HPDE6-E6E7 (cell line): Measurements from ENCODE around the gene PID1.

ENCODE experiments used
- DNase-seq: peaks from one replicate; pipeline ENCODE4 v3.0.0; 2011; ENCODE audit warnings: missing footprints; ENCODE audit errors: extremely low spot score

PID1 gene, protein sequence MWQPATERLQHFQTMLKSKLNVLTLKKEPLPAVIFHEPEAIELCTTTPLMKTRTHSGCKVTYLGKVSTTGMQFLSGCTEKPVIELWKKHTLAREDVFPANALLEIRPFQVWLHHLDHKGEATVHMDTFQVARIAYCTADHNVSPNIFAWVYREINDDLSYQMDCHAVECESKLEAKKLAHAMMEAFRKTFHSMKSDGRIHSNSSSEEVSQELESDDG

GRCh38 chr2:229270551-229271410, at the start of gene PID1:
TSS of gene PID1 (minus strand) at chr2:229271287. CDS start at chr2:229271043, 244 bp downstream.
- DNase-seq = peak; percentile 33

DNA sequence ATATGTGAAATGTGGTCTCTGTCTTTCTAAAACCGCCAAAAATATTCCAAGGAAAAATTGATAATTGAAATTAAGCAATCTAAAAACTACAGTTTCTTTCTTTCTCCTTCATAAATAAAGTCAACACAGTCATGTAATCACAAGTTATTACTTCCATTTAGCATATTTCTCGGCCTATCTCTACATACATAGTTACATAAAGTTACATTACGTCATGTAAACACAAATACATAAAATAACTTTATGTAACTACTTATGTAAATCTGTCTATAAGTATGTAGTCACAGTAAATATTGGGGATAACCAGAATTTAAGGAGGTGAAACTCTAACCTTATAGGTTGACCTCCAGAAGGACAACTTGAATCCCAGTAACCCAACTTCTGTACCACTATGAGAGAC, 48.5 kb upstream of the PID1 start:
- DNase-seq = no peak

GRCh38 chr2:229314117-229314516, 43.0 kb upstream of the PID1 start:
- no peak for DNase-seq

GRCh38 chr2:229313591-229313990, 42.5 kb upstream of the PID1 start:
- DNase-seq = no peak

DNA sequence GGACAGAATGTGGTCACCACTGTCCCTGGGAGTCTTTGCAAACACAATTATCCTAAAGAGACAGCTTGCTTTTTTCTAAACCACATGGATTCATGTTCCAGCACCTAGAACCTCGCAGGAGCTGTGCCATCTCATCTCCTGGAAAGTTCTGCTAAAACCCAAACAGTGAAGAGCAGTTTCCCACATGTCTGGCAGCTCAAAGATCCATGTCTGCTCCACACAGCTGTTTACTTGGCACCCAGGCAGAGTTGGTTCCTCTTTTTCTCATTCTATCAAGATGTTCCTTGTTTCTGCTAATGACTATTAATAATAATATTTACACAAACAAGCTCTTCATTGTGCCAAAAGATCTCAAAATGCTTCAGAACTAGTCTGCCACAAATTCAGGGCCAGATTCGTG, 30.1 kb upstream of the PID1 start:
- DNase-seq = no peak

DNA sequence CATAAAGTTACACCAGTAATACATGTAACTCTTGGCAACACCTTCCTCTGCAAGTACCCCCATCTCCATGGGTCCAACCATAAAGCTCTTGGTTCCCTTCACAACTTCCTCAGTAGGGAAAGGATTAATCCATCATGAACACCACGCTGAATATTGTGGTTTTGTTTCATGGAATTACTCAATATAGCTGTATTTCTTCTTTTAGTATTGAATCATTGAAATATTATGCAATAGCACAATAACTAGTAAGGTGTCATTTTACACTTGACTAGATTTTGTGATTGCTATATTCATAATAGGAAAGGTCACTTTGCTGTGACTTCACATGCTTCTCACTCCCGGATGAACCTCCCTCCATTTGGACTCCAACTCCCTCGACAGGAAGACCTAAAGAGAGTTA, 29.7 kb upstream of the PID1 start:
- no peak for DNase-seq

- DNase-seq = no peak
These were observed 29.3 kb upstream of the PID1 start for GRCh38 chr2:229300371-229300770.

DNA sequence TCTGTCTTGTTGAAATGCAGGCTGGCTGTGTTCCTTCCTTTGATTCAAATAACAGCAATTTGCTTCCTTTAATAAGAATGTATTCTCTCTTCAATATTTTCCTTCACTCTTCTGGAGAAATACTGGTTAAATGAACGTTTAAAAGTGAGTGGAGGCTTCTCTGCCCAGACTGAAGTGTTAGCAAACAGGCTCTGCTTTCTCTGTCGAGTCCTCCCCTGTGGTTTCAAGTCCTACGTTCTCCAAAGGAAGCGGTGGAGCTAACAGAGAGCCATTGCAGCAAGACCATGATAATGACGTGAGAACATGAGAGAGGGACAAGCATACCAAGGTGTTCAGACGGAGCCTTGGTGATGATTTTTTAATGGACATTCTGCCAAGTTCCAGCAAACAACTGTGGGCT, 26.2 kb upstream of the PID1 start:
- DNase-seq = no peak

DNA sequence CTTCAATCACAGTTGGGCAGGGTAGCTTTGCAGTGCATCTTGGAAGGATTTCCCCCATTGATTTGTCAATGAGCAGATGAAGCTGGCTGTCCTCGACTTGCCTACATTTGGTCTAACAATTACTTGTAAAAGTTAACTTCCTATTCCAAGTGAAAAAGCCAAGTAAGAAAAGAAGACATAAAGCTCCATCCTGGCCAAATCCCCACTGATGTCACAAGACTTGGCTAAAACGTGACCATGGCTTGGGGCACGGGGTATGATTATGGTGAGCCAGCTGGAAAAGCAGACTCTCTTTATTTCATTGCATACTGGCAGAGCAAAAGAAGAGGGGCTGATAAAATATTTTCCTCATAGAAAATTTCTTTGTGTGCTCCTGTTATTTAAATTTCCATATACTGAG, 25.4 kb upstream of the PID1 start:
- no peak for DNase-seq

DNA sequence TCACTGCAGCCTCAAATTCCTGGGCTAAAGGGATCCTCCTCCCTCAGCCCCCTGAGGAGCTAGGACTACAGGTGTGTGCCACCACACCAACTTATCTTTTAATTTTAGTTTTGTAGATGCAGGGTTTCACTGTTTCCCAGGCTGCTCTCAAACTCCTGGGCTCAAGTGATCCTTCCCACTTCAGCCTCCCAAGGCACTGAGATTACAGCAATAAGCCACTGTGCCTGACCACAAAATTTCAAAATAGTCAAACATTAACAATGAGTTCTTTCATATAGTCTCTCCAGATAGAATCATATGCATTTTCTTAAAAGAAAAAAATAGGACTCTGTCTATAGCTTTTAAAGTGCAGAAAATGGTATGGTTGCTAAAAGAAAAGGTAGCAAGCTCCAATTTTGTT, 24.9 kb upstream of the PID1 start:
- DNase-seq = no peak

DNA sequence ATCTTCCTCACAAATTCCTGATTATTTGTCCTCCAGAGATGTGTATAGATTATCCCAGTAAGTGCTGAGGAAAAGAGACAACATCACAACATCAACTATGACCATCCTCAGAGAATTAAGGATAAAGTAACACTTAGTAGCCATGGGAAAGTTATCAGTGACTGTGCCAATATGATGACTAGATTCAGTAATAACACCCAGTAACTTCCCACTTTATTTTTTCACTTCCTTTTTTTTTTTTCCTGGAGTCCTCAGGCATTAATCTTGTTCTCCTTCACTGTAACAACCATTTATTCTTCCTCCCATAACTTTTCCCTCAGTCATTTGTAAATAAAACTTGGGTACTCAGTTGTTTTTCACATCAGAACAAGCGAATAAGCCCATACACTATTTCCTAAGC, 16.7 kb upstream of the PID1 start:
- DNase-seq = no peak

DNA sequence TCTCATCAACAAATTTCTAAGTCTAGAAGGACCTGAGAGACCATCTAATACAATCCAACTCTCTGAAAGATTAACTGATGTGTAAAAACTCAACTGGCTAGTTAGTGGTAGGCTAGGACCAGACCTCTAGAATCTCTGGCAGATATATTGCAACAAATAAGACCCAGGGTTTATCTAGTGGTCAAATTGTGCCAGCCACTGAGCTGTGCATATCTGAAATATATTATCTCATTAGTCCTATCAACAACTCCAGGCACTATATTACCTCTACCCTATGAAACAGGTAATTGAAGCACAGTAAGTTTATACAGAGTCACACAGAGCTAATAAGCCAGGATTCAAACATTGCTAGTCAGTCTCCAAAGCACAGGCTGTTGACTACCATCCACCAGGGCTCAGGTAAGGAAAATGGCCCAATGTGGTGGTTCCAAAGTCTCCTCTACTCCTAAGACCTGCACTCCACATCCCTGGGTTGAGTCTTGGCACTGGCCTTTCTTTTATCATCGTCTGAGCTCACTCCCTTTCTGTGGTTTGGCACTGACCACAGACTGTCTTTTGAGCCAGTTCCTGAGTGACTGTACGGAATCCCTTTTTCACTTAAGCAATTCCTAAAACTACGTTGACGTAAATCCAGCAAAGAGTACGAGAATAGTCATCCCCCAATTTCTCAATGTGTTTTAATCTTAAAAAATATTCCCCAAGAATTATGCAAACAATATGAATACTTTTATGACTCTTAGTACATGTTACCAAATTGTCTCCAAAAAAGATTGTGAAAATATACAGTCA, 11.9 kb upstream of the PID1 start:
- peak; percentile 25 for DNase-seq

GRCh38 chr2:229279516-229279915, 8.4 kb upstream of the PID1 start:
- DNase-seq = no peak

GRCh38 chr2:229275506-229275905, 4.4 kb upstream of the PID1 start:
- no peak for DNase-seq

- DNase-seq = peak; percentile 80
These were observed 2.7 kb upstream of the PID1 start for GRCh38 chr2:229273723-229274338.

DNA sequence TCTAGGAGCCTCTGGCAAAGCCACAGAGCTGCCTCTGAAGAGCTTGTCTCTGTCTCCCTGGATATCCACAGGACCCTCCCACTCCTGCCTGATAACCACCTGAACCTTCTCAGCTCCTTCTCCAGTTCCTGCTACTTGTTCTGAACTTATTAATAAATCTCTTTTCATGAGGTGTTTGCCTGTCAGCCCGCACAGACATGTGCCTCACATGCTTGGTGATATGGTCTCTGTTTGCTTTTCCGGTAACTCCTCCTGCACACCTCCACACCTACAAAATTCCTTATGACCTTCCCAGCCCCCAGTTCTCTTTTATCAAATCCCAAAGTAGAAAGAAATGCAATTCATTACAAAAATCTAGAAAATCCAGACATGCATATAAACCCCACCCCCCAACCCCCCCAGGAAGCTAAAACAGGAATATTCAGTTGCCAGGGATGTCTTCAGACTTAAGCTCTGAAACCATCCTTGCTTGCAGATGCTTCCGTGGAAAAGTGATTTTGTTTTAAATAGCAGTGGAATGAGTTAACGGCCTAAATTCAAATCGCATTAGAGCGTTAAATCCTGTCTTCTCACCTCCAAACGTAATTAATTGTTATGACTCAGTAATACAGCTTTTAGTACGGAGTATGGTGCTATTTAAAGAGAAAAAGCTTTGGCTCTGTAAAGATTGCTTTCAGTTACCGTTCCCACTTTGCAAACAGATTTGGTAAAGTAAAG, 2.1 kb upstream of the PID1 start:
- no peak for DNase-seq

GRCh38 chr2:229269941-229270340, 1.1 kb downstream of the PID1 start:
- no peak for DNase-seq

GRCh38 chr2:229269146-229269545, 1.9 kb downstream of the PID1 start:
- DNase-seq = no peak

GRCh38 chr2:229268626-229269025, 2.5 kb downstream of the PID1 start:
- no peak for DNase-seq

DNA sequence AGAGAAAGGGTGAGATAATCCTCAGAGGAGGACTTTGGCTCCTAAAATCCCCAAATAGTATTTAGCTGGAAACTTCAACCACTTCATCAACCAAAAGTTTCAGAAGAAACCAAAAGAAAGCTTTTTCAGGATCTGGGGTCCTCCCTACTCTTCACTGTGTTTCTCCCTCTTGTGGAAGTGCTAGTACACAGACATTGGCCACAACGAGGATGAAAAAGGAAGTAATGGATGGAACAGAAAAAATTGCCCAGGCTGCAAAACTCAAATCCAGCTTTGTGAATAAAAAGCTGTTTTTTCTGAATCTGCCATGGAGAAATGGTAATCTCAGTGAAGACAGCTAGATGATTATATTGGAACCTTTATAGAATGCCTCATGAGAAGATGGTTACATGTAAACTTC, 4.0 kb downstream of the PID1 start:
- no peak for DNase-seq

DNA sequence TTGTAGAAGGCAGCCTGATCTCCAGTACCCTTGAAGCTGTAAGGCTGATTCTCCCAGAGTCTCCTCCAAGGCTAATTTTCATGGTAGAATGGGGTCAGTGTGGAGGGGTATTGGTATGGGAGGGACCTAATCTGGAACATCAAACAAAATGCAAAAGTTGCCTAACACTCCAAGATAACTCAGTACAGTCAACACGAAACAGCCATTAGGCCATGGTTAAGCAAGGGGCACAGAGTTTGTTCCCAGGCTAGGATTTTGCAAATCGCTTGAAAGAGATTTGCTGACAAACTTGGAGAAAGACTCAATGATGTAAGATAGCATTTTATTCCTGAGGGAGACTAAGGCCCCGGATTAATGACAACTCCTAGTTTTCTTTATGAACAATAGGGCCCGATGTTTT, 5.4 kb downstream of the PID1 start:
- no peak for DNase-seq

- DNase-seq = no peak
These were observed 9.5 kb downstream of the PID1 start for GRCh38 chr2:229261599-229261998.
